HCT116 (cell line): ENCODE data around the gene HS6ST3. TPM values are rescaled to one million over a fixed set of nuclear protein-coding genes. Genes with fewer than 3 reads are reported as not detected.

Experiments used
- ATAC-seq: fragments of 200-7000 bp; cut with Tn5 transposase; 2 replicates; pipeline ENCODE4 v1.9.1; 2020; ENCODE audit warnings: mild to moderate bottlenecking, moderate library complexity
- BruUV-seq: library from RNA; stranded (reverse); fragments of 400-500 nt; replicated peaks from 2 replicates; lab custom pipeline; 2021; lab: Mats Ljungman, UMichigan
- CTCF ChIA-PET: fragments of 300-600 bp; sonication (Branson Sonifier 250); formaldehyde crosslinking; loops from one replicate; lab custom pipeline; 2021; ENCODE audit warnings: antibody characterized with exemption; lab: Charles Lee
- POLR2A ChIA-PET: fragments of 300-600, 350-600 bp; sonication (Branson Sonifier 250); formaldehyde crosslinking; loops from one replicate; lab custom pipeline; 2021; ENCODE audit warnings: antibody characterized with exemption; lab: Charles Lee
- RAD21 ChIA-PET, 2 experiments: fragments of 300-600 bp; sonication (Branson Sonifier 250); formaldehyde crosslinking; loops; one replicate each; lab custom pipeline; 2023; ENCODE audit warnings: low total read pairs in 2 of 2; ENCODE audit not compliant: uncharacterized antibody in 2 of 2, unreplicated experiment in 2 of 2, low non-redundant PET in 1 of 2; lab: Charles Lee
- DNase-seq: peaks from one replicate; pipeline ENCODE4 v3.0.0-alpha.2; 2010; ENCODE audit warnings: low read depth, low spot score
- H2AFZ ChIP-seq: fragments of 200-600 bp; shearing (Covaris generic), sonication (generic); 2 replicates; pipeline ENCODE4 v1.6.1; 2017; ENCODE audit warnings: low read depth, mixed run types, mixed read lengths, antibody characterized with exemption, low read length; ENCODE audit not compliant: poor library complexity, severe bottlenecking
- H3K27ac ChIP-seq: 2 replicates; pipeline ENCODE4 v1.5.1; 2012; ENCODE audit warnings: low read depth, low read length
- H3K27me3 ChIP-seq: fragments of 200-600 bp; sonication (generic); 2 replicates; pipeline ENCODE4 v1.6.1; 2016; ENCODE audit warnings: mixed run types, low read length, mixed read lengths; ENCODE audit not compliant: insufficient read depth
- H3K36me3 ChIP-seq, 2 experiments: fragments of 200-500 bp in 1 of 2; fragments of 200-600 bp in 1 of 2; sonication (Bioruptor generic) in 1 of 2; sonication (generic) in 1 of 2; 2 replicates each; pipeline versions ENCODE4 v1.5.1 to v1.6.1; 2014 to 2016; ENCODE audit warnings: low read length in 2 of 2, inconsistent platforms in 1 of 2, mixed read lengths in 1 of 2, mixed run types in 1 of 2; ENCODE audit not compliant: insufficient read depth in 2 of 2, control insufficient read depth in 1 of 2
- H3K4me1 ChIP-seq, 2 experiments: fragments of 200-600 bp in 1 of 2; sonication (generic) in 1 of 2; 2 replicates each; pipeline versions ENCODE4 v1.5.1 to v1.6.1; 2012 to 2017; ENCODE audit warnings: low read length in 2 of 2, inconsistent platforms in 1 of 2, mild to moderate bottlenecking in 1 of 2, mixed read lengths in 1 of 2, mixed run types in 1 of 2, moderate library complexity in 1 of 2; ENCODE audit not compliant: insufficient read depth in 2 of 2, control insufficient read depth in 1 of 2
- H3K4me2 ChIP-seq: fragments of 200-600 bp; sonication (generic); 2 replicates; pipeline ENCODE4 v1.6.1; 2017; ENCODE audit warnings: mixed run types, low read length, mixed read lengths
- H3K4me3 ChIP-seq, 2 experiments: fragments of 200-600 bp in 1 of 2; sonication (generic) in 1 of 2; replicated peaks in 1 of 2; 2 replicates each; pipeline ENCODE4 v1.5.1; 2011 to 2016; ENCODE audit warnings: low read length in 2 of 2, control low read depth in 1 of 2, low read depth in 1 of 2, mild to moderate bottlenecking in 1 of 2, mixed read lengths in 1 of 2, mixed run types in 1 of 2
- H3K79me2 ChIP-seq: fragments of 200-600 bp; sonication (generic); 2 replicates; pipeline ENCODE4 v1.6.1; 2017; ENCODE audit warnings: mild to moderate bottlenecking, mixed run types, low read length, moderate library complexity, mixed read lengths; ENCODE audit not compliant: insufficient read depth
- H3K9ac ChIP-seq: fragments of 200-600 bp; sonication (generic); 2 replicates; pipeline ENCODE4 v1.6.1; 2016; ENCODE audit warnings: low read length, mixed read lengths
- H3K9me2 ChIP-seq: fragments of 200-600 bp; sonication (generic), shearing (Covaris generic); 2 replicates; pipeline ENCODE4 v1.6.1; 2017; ENCODE audit warnings: mixed run types, mild to moderate bottlenecking, moderate library complexity; ENCODE audit not compliant: insufficient read depth
- H3K9me3 ChIP-seq, 2 experiments: fragments of 200-500 bp in 1 of 2; fragments of 200-600 bp in 1 of 2; sonication (Bioruptor generic) in 1 of 2; sonication (generic) in 1 of 2; 2 replicates each; pipeline ENCODE4 v1.6.1; 2014 to 2017; ENCODE audit warnings: low read length in 2 of 2, mixed read lengths in 2 of 2, inconsistent platforms in 1 of 2, low read depth in 1 of 2, mild to moderate bottlenecking in 1 of 2, mixed run types in 1 of 2, moderate library complexity in 1 of 2; ENCODE audit not compliant: control insufficient read depth in 1 of 2, insufficient read depth in 1 of 2
- H4K20me1 ChIP-seq: fragments of 200-600 bp; sonication (generic), shearing (Covaris generic); 2 replicates; pipeline ENCODE4 v1.6.1; 2017; ENCODE audit warnings: mixed run types, mild to moderate bottlenecking, moderate library complexity; ENCODE audit not compliant: insufficient read depth
- CEBPB ChIP-seq: IDR thresholded peaks from 2 replicates; pipeline ENCODE4 v1.6.1; 2012; ENCODE audit warnings: low read depth
- EGR1 ChIP-seq: IDR thresholded peaks from 2 replicates; pipeline ENCODE4 v1.6.1; 2012; ENCODE audit warnings: low read depth
- ELF1 ChIP-seq: IDR thresholded peaks from 2 replicates; pipeline ENCODE4 v1.6.1; 2012; ENCODE audit warnings: low read depth, borderline replicate concordance
- EZH2 ChIP-seq: fragments of 200-600 bp; sonication (generic); IDR thresholded peaks from 2 replicates; pipeline ENCODE4 v1.6.1; 2017; ENCODE audit warnings: antibody characterized with exemption, mixed run types
- EZH2phosphoT487 ChIP-seq: fragments of 200-600 bp; IDR thresholded peaks from 2 replicates; pipeline ENCODE4 v1.6.1; 2018; ENCODE audit warnings: antibody characterized with exemption, borderline replicate concordance
- FOSL1 ChIP-seq: IDR thresholded peaks from 2 replicates; pipeline ENCODE4 v1.6.1; 2012; ENCODE audit warnings: low read depth
- POLR2AphosphoS5 ChIP-seq: IDR thresholded peaks from 2 replicates; pipeline ENCODE4 v1.6.1; 2011; ENCODE audit warnings: mild to moderate bottlenecking, low read depth, low read length, moderate library complexity
- SRF ChIP-seq: IDR thresholded peaks from 2 replicates; pipeline ENCODE4 v1.6.1; 2012; ENCODE audit warnings: low read depth
- TCF7L2 ChIP-seq: IDR thresholded peaks from 2 replicates; pipeline ENCODE4 v1.7.0; 2011; ENCODE audit warnings: borderline replicate concordance, inconsistent platforms; ENCODE audit not compliant: insufficient read depth, insufficient read length; ENCODE audit errors: extremely low read depth
- ZFX ChIP-seq: fragments of 450-650 bp; IDR thresholded peaks from 2 replicates; pipeline ENCODE4 v1.6.1; 2017
- intact Hi-C: fragments of 100-400 bp; cut with micrococcal nuclease; formaldehyde crosslinking; loops from 2 replicates; pipeline ENCODE4 v1.10.0; 2022
- total RNA-seq: library from RNA; stranded (reverse); gene quantifications from one replicate; pipeline ENCODE4 v1.2.1, GENCODE V29; 2021; ENCODE audit not compliant: unreplicated experiment
- TF ChIP-seq, protein P1 (sequence below): IDR thresholded peaks from 2 replicates; pipeline ENCODE4 v1.6.1; 2011; ENCODE audit warnings: mild to moderate bottlenecking, low read length, moderate library complexity; ENCODE audit not compliant: insufficient replicate concordance; ENCODE audit errors: extremely low read depth

The HS6ST3 gene
- total RNA-seq, 1 experiment from 2014 or later: 0.10 TPM

DNA sequence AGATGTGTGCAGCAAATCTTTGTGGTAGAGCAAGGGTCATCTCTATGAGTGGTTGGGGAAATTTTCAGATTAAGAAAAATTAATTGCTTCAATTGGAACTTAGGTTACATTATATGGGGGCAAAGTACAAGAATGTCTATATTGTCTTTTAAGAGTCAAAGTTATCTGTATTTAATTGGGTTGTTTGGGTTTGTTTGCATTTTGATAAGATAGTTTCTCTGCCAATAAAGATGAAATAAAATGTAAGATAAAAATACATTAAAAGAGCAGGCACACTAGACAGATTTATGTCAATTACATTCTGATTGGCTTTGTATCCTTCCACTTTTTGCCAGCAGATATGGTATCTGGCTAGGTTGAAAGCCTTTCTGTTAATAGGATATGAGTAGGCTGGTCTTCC, 587.1 kb downstream of the HS6ST3 start:
- TF ChIP-seq TCF7L2: no peak
- no peak for TF ChIP-seq EZH2
- no peak for TF ChIP-seq ELF1
- TF ChIP-seq POLR2AphosphoS5: no peak
- TF ChIP-seq, protein P1, sequence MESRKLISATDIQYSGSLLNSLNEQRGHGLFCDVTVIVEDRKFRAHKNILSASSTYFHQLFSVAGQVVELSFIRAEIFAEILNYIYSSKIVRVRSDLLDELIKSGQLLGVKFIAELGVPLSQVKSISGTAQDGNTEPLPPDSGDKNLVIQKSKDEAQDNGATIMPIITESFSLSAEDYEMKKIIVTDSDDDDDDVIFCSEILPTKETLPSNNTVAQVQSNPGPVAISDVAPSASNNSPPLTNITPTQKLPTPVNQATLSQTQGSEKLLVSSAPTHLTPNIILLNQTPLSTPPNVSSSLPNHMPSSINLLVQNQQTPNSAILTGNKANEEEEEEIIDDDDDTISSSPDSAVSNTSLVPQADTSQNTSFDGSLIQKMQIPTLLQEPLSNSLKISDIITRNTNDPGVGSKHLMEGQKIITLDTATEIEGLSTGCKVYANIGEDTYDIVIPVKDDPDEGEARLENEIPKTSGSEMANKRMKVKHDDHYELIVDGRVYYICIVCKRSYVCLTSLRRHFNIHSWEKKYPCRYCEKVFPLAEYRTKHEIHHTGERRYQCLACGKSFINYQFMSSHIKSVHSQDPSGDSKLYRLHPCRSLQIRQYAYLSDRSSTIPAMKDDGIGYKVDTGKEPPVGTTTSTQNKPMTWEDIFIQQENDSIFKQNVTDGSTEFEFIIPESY: no peak
- TF ChIP-seq EZH2phosphoT487: no peak
- TF ChIP-seq FOSL1: no peak
- TF ChIP-seq CEBPB: no peak
- TF ChIP-seq SRF: no peak
- Histone ChIP-seq H3K27me3 (no peaks in the 10 kb centered on the region), H3K9ac (no peak overlapping the region), H3K36me3 (no peaks in the 10 kb centered on the region), H3K4me3 (no peak overlapping the region), H3K4me2 (no peak overlapping the region), H3K79me2 (no peaks in the 10 kb centered on the region), H3K9me3 (no peaks in the 10 kb centered on the region), H3K4me1 (no peaks in the 10 kb centered on the region), H3K9me2 (no peaks in the 10 kb centered on the region), H4K20me1 (no peaks in the 10 kb centered on the region), H2AFZ (no peak overlapping the region), H3K27ac (no peak overlapping the region)
- ChIA-PET RAD21 (no interaction called here), POLR2A (no interaction called here), CTCF (no interaction called here)
- intact Hi-C loops: no loop called here
- ATAC-seq (no peak), DNase-seq (no peak)
- BruUV-seq: no TSS peak

DNA sequence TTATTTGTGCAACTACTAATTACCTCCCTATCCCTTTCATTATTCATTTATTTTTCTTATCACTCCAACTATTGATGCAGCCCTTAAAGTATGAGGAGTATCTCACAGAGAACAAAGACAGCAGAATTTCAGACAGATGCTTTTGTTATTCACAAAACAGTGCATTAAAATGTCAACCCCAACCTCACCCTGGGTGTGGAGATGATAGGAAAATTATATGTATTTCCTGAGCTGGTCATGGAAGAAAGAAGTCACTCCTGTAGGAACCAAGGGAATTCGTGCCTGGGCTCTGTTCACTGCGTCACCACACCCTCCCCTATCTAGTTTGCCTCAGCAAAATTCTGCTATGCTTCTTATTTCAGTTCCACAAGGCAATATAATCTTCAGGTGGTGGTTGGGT, 588.9 kb downstream of the HS6ST3 start:
- POLR2A ChIA-PET: no interaction called here
- CTCF ChIA-PET: no interaction called here
- no peak overlapping the region for H3K4me2 ChIP-seq
- no peaks in the 10 kb centered on the region for H3K27me3 ChIP-seq
- BruUV-seq: no TSS peak
- TF ChIP-seq ZFX (no peak), ELF1 (no peak), TCF7L2 (no peak), EZH2phosphoT487 (no peak), POLR2AphosphoS5 (no peak), EGR1 (no peak)
- no peak overlapping the region for H3K27ac ChIP-seq
- RAD21 ChIA-PET: no interaction called here
- intact Hi-C loops: no loop called here
- no peak overlapping the region for H3K9ac ChIP-seq
- no peak overlapping the region for H2AFZ ChIP-seq
- no peaks in the 10 kb centered on the region for H3K9me3 ChIP-seq
- H4K20me1 ChIP-seq: no peaks in the 10 kb centered on the region
- H3K4me3 ChIP-seq: no peak overlapping the region
- H3K79me2 ChIP-seq: no peaks in the 10 kb centered on the region
- no peak for ATAC-seq
- DNase-seq: no peak
- H3K4me1 ChIP-seq: no peaks in the 10 kb centered on the region
- no peaks in the 10 kb centered on the region for H3K36me3 ChIP-seq
- no peaks in the 10 kb centered on the region for H3K9me2 ChIP-seq
